ENCODE results near the gene COPB1.
"Not testable (repeated sequence)": the region's sequence is repeated elsewhere in the genome, so short reads cannot be mapped to it uniquely, and the experiment has no call there.

Gene COPB1, protein sequence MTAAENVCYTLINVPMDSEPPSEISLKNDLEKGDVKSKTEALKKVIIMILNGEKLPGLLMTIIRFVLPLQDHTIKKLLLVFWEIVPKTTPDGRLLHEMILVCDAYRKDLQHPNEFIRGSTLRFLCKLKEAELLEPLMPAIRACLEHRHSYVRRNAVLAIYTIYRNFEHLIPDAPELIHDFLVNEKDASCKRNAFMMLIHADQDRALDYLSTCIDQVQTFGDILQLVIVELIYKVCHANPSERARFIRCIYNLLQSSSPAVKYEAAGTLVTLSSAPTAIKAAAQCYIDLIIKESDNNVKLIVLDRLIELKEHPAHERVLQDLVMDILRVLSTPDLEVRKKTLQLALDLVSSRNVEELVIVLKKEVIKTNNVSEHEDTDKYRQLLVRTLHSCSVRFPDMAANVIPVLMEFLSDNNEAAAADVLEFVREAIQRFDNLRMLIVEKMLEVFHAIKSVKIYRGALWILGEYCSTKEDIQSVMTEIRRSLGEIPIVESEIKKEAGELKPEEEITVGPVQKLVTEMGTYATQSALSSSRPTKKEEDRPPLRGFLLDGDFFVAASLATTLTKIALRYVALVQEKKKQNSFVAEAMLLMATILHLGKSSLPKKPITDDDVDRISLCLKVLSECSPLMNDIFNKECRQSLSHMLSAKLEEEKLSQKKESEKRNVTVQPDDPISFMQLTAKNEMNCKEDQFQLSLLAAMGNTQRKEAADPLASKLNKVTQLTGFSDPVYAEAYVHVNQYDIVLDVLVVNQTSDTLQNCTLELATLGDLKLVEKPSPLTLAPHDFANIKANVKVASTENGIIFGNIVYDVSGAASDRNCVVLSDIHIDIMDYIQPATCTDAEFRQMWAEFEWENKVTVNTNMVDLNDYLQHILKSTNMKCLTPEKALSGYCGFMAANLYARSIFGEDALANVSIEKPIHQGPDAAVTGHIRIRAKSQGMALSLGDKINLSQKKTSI

DNA sequence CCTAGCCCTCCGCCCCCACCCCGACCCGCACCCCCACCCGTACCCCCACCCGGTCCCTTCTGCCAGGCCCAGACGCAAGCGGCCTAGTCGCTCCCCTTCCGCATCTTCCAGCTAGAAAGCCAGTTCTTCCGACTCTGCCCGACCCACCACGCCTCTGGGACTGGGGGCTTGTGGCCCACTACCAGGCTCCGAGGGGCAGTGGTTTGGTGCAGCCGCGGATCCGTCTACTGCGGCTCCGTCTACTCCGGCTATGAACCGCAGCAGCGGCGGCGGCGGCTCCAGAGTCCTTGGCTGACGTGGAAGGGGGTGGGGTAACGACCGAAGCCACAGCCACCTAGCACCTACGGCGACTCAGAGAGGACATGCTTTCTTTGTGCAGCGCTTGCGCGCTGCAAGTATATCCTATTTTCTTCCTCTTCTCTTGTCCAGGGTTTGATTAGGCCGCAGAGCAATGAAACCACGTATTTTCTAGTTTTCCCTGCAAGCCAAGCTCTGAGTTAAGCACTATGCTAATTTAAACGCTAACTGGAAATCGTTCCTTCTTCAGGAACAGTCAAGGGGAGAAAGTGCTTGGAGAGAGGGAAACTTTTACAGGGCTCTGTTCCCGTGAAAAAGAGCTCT lies at the start of gene COPB1:
COPB1 (minus strand) TSS at position 252 of the 621 bp plus-strand sequence. CDS start 883 bp downstream, outside the sequence.
- peak; percentile 70 for DNase-seq

DNA sequence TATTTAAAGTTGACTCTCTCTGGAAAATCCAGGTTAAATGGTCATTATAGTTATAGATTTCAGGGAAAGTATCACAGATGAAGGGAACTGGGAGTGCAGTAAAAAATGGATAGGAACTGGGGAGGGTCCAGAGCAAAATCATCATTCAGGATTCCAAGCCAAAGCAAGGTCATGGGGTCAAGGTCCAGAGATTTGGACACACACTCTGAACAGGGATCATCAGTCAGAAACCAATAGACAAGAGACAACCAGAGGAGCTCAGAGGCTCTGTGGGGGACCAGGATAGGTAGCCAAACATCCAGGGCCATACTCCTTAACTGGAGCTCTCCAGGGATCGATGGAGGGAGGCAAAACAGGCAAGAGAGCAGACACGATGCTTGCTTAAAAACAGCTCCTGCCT lies 47.8 kb upstream of the COPB1 start:
- DNase-seq: no peak

DNA sequence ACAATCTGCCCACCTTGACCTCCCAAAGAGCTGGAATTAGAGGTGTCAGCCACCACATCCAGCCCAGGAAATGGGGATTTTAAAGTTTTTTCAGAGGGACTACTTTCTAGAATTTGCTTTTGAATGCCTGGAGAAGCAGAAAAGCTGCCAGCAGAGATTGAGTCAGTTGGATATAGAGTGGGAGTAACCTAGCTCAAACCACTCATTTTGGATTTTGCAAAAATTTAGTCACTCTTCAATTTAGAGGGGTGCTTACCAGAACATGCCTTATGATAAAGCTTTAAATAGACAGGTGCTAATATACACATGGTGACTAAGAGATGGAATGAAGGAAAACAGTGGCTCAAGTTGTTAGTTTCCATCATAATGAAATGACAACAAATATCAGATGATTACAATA lies 47.1 kb upstream of the COPB1 start:
- no peak for DNase-seq

DNA sequence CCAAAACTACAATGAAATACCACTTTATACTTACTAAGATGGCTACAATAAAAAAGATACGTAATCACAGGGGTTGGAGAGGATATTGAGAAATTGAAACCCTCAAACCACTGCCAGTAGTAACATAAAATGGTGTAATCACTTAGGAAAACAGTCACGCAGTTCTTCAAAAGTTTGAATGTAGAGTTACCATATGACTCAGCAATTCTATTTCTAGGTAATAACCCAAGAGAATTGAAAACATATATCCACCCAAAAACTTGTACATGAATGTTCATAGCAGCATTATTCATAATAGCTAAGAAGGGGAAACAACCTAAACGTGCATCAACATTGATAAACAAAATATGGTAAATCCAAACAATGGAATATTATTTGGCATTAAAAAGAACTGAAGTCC lies 45.0 kb upstream of the COPB1 start:
- DNase-seq: no peak

DNA sequence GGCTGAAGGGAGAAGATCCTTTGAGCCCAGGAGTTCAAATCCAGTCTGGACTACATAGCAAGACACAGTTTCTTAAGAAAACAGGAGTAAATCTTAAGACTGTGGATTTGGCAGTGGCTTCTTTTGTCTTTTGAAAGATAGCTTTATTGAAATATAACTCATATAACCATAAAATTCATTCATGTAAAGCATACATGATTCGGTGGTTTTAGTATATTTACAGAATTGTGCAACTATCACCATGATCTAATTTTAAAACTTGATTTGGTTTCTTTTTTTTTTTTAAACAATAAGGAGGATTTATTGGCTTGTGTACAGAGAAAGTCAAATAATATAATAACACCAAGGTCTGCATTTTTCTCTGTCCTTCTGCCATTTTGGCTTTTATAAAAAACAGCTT lies 43.6 kb upstream of the COPB1 start:
- no peak for DNase-seq

DNA sequence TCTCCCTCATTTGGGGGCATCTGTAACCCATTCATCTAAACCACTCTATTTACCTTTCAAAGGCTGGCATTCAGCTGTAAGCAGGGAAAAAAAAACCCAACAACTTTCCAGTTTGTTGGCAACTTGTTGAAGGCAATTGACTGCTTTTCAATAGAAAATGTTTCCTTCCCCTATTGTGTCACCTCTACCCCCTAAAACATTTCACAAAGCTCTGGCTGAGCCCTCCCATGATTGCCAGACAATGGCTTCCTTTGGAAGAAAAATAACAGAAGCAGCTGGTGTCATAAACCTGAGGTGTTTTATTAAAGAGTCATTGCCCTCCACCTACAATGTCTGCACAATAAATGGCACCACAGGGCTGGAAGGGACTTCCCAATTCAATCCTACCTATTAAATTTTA lies 42.7 kb upstream of the COPB1 start:
- DNase-seq: no peak

DNA sequence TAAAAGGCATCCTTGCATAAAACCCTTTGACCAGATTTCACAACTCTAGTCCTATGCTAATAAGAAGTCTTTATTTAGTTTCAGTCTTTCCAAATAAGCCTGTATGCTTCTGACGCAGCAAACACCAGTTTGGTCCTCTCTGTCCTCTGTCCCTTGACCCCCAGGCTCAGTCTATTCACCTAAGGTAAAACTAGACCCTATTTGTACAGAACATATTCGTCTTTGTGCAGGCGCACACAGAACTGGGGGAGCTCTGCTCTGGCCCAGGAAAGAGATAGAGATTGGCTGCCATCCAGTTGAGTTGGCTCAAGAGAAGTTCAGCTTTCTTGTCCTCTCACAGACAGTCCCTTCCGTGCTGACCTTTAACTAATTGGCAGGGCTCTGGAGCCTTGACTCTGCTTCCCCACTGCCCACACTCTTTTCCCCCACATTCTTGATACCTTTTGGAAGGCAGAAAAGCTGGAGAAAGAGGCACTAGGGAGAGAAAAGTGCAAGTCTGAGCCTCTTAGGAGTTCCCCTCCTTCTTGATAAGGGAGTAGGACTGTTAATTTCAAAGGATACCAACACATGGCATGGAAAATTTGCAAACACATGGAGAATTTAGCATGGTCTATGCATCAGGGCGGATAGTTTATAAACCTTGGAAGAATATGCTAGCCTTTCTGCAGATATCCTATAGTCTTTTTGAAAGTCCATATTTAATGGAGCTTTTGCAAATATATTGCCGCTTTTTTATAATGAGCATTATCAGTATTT lies 41.8 kb upstream of the COPB1 start:
- no peak for DNase-seq

DNA sequence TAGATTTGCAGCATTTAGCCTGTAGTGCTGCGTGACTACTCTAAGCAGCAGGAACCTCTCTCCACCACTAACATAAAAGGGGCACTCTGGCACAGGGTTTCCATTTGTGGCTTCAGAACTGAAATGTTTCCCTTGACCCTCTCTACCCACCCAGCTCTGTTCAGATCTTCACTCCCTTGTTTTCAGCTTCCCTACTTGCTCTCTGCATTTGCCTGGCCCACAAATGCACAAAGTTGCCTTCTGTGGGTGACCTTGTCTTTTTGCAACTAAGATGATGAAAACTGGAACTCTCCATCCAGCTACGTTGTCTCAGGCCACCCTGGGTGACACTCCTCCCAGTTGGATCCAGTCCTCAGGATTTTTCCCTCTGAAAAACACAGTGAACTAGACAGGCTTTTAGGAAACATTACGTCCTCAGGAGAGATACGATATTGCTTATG lies 40.4 kb upstream of the COPB1 start:
- DNase-seq: peak; percentile 38

DNA sequence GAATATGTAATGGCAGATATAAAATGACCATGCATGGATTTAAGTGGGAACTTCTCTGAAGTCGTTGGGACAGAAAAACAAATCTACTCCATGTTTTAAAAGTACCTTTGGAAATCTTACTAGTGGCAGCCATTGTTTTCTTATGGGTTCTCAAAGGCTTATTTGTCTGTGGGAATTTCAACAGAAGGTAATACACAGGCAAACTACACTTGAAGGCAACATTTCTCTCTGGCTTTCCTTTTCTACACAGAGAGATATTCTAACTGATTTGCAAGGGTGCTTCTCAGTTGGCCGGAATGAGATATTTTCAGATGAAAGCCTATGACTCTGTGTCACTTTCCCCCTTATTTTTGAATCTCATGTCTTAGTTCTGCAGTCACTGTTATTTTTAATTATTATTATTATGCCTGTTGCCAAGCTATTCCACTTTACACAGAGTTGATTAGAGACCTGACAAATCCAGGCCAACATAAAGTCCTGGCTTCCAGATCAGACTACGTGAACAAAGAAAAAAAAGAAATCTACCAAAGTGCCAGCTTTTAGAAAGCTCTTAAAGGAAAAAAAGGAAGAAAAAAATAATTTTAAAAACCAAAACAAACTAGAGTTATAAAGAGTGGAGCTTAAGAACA lies 39.4 kb upstream of the COPB1 start:
- no peak for DNase-seq

DNA sequence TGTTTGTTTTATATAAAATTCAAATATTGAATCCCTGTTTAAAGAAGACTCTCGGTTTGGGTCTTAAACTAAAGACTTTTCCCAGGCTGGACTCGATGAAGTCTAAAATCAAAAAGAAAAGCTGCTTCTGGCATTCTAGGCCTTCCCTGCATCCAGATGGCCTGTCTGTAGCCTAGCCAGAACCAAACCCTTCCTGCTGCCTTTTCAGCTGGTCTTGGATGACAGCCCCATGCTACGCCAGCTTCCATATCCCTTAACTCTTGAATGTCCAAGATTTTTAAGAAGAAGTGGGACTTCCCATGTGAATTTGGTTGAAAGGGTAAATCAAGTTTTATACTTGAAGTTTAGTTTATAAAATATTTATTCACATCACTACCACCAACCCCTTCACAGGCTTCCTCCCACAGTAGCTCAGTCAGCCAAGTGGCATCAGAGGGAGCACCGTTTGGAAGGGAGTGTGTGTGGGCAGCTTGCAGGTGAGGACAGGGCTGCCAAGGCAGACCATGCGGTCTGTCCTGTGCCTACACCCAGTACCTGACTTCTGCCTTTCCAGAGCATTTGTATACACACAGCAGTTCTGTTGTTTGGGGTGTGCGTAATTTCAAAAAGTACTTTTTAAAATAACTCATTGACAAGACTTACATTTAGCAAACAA lies 38.8 kb upstream of the COPB1 start:
- DNase-seq: no peak

DNA sequence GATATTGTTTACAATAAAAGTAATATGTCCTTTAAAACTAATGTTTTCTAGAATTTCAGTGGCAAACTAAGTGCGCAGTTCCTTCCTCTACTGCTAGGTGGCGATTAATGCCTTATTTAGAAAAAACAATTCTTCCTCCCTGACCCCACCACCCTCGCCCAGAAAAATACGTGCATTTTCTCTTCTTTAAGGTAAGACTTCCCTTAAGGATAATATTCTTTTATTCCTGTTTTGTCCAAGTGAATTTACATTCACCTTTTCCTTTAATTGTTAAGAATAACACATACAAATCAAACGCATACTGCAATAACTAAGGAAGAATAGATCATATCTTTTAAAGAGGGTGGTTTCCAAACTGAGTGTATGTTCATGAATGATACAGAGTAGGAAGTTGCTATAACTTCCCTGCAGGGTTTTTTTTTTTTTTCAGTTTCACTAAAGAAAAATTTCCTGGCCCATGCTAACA lies 37.6 kb upstream of the COPB1 start:
- DNase-seq: no peak

DNA sequence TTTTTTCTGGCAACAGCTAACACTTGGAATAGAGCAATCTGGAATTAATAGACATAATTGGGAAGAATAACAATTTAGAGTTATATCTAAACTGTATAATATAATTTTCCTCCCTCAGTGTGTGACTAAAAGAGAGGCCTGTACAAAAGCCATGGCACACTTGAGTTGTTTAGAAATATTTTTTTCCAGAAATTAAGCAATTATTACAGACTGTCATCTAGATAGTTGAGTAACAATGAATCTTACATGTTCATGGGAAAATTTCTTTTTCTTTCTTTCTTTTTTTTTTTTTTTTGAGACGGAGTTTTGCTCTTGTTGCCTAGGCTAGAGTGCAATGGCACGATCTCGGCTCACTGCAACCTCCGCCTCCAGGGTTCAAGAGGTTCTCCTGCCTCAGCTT lies 35.6 kb upstream of the COPB1 start:
- DNase-seq: not testable (repeated sequence)

DNA sequence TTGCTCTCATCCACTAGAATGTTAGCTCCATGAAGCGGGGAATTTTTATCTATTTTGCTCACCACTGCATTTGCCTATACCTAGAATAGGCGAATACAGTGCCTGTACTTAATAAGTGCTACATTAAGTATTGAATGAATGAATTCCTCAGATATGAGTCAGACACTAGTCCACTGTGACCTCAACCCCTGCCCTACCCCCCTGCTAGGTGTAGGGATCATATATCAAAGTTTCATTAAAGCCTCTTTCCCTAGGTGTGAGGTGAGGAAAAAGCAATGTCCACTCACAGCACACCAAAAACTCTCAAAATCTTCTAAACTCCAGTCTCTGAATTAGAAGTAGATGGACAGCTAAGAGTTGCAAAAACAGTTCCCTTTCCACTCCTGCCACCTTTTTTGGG lies 30.3 kb upstream of the COPB1 start:
- DNase-seq: no peak

DNA sequence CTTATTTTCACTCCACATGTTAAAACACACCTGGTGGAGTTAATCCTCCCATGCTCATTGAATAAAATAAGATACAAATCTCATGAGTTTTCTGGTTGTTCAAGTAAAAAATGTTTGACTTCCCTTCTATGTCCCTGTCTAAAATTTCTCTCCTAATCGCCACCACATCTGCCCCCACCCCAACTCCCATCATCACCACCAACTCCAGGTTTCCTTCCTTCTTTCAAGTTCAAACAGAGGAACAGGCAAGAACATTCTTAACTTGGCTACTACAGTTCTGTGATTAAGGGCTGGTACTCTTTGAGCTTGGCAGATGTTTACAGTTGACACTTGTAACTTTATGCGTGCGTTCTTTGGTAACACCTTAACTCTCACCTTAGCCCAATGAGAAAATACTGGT lies 29.7 kb upstream of the COPB1 start:
- DNase-seq: no peak

DNA sequence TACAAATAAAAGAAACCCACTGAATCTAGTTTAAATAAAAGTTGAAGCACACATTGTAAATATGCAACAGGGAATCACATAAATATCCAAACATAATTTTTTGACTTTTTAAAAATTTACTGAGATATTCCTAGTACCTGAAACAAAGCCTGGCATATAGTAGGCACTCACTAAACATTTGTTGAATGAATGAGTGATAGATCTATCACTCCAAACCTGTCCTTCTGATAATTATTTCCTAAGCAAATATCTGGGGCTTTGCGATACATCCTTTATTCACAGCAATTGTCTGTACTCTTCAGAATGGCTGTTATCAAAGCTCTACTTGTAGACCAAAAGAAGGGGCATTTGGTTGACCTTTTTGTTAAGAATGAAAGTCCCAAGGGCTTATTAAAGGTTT lies 23.2 kb upstream of the COPB1 start:
- no peak for DNase-seq

DNA sequence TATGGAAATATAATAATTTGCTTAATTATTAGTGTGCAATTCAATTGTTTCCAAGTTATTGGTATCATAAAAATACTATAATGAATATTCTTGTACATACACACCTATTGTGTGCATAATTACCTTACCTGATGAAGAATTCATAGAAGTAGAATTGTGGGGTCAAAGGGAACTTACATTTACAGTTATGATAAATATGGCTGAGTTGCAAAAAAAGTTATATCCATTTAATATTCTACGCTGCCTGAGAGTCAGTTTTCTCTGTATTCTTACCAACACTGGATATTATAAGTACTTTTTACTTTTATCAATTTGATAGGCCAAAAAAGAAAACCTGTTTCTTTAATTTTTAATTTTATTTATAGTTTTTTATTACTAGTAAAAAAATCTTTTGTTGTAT lies 22.6 kb upstream of the COPB1 start:
- DNase-seq: no peak

DNA sequence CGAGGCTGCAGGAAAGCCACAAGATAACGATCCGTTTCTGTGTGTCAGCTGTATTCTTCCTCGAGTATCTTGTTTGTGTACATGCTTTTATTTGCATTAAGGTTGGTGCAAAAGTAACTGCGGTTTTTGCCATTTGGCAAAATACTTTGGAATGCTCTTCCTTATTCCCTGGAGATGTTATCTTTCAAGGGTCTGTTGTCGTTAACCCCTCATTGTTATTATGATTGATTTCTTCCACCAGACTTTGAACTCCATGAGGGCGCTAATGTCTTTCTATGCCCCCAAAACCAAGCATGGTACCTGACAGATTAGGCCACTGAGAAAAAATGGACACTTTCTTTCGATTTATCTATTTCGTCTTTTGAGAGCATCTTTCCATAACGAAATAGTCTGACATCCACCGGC lies 21.1 kb upstream of the COPB1 start:
- no peak for DNase-seq

DNA sequence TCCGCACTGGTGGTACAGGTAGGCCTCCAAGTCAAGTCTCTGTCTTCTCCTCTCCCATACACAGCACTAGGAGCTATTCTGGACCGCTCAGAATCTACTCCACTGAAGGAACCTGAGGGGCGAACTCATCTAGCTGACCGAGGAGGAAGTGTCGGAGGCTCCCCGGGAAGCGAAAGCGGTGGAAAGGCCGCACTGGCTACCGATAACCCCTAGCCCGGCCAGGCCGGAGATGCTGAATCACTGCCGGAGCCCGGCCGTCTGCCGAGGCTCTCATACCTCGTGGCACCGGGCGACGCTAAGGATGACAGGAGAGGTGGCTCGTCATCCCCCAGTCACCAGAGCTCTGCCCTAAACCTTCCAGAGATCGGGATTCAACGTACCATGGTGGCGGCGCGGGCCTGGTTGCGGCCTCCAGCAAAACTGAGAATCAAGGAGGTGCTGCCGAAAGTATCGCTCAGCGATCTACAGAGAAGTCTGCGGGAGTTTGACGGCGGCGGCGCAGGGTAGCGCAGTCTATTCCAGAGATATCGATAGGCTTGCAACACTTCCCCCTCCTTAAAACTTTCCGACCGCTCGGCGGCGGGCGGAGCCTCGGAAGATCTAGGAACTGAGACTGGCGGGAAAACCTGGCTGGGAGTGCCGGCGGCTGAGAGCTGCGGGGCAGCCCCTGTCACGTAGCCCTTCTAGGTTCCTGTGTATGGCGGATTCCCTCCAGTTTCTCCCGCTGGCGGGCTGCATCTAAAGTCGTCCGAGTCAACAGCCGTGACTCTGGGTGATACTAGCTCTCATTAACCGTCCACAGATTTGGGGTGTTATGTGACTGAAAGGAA lies 20.5 kb upstream of the COPB1 start, which contains the start of gene PSMA1:
PSMA1 (minus strand) TSS at position 470 of the 830 bp plus-strand sequence; CDS start at position 383, 87 bp downstream.
- DNase-seq: peak; percentile 70

DNA sequence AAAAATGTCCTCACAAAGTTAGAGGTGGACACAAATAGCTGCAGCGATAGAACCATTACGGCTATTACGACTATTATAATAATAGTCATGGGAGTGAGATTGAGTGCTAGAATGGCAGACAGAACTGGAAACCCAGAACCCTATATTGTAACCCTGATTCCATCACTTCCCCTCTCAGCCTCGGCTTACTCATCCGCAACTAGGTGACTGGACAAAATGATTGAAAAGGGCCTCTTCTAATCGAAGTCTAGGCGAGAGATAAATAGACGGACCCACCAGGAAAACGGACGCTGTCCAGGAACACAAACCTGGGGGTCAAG lies 19.9 kb upstream of the COPB1 start:
- DNase-seq: no peak

DNA sequence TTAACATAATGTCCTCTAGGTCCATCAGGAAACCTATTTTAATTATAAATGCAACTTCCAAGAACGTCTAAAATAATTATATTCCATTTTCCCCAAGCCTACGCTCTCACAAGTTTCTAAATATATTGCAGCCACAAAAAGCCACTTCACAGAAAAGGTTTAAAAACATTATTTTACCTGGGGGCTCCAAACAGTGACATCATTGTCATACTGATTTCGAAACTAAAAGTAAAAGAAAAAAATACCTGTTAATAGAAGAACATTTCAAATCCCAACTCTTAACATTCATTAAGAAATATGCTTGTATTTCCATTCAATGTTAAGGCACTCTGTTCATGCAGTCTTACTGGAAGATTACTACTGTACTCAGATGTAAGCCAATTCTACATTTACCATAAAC lies 19.2 kb upstream of the COPB1 start:
- no peak for DNase-seq

DNA sequence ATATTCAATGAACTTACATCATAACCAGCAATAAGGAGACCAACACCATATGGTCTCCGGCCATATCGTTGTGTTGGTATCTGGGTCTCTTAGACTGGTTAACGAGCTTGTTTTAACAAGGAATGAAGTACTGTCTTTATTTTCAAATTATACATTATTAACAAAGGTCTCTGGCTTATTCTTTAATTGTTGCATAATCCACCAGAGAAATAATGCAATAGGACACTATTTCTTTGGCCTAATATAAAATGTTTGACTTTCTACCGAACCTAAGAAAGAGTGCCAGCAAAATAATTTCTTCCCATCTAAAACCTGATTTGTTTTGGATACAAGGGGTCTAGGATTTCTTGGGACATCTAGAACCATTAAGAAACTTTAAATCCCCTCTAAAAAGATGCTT lies 14.2 kb upstream of the COPB1 start:
- DNase-seq: no peak
